Epithelial cell of proximal tubule (primary cell): Measurements from ENCODE around the gene AHCYL1. TPM values are rescaled to one million over a fixed set of nuclear protein-coding genes. Genes with fewer than 3 reads are reported as not detected.

Source experiments
- DNase-seq: peaks from one replicate; pipeline ENCODE4 v3.0.0-alpha.2; 2011; ENCODE audit warnings: low read depth
- H3K4me3 ChIP-seq: 2 replicates; pipeline ENCODE4 v1.5.1; 2011; ENCODE audit warnings: low read depth, mild to moderate bottlenecking, low read length
- CTCF ChIP-seq: conservative IDR thresholded peaks from 2 replicates; pipeline ENCODE4 v1.5.1; 2012; ENCODE audit warnings: low read depth, mild to moderate bottlenecking, low read length
- total RNA-seq: library from RNA; depleted of rRNA; stranded (reverse); fragments of >200 nt; gene quantifications from 2 replicates; pipeline ENCODE4 v1.2.3, GENCODE V29; 2015

The AHCYL1 gene
- total RNA-seq, 1 donor from 2014 or later, result 54.9 TPM

- TF ChIP-seq CTCF, result no peak
- DNase-seq, result no peak
Observed at GRCh38 chr1:110034040-110034450, 49.5 kb downstream of the AHCYL1 start.

GRCh38 chr1:110034451-110035235, 50.1 kb downstream of the AHCYL1 start, which contains the start of gene STRIP1:
Gene STRIP1 (plus strand): TSS chr1:110034624. CDS start chr1:110034638, 14 bp downstream.
- peak; percentile 74 for DNase-seq
- H3K4me3 ChIP-seq, result peak within 1 kb of the TSS; percentile 96
- TF ChIP-seq CTCF, result no peak

More at GRCh38 chr1:110034040-110034450, 49.5 kb downstream of the AHCYL1 start:
- H3K4me3 ChIP-seq, result peak overlapping the region; percentile 96

GRCh38 chr1:110035236-110035752, 50.7 kb downstream of the AHCYL1 start:
- peak overlapping the region; percentile 96 for H3K4me3 ChIP-seq
- no peak for DNase-seq
- no peak for TF ChIP-seq CTCF

GRCh38 chr1:110038271-110038670, 53.7 kb downstream of the AHCYL1 start:
- no peak for TF ChIP-seq CTCF
- H3K4me3 ChIP-seq, result no peak overlapping the region
- DNase-seq, result no peak

- no peak for DNase-seq
- H3K4me3 ChIP-seq, result no peak overlapping the region
- no peak for TF ChIP-seq CTCF
Observed at GRCh38 chr1:110039641-110040040, 55.1 kb downstream of the AHCYL1 start.

GRCh38 chr1:110040548-110040947, 56.0 kb downstream of the AHCYL1 start:
- TF ChIP-seq CTCF, result no peak
- no peak overlapping the region for H3K4me3 ChIP-seq
- no peak for DNase-seq
